OCI-LY7 (cell line): ENCODE data around the gene NRF1.
"Not testable (repeated sequence)": the region's sequence is repeated elsewhere in the genome, so short reads cannot be mapped to it uniquely, and the experiment has no call there.

Experiments used
- CTCF ChIP-seq: fragments of 200-600 bp; sonication (generic); conservative IDR thresholded peaks from 2 replicates; pipeline ENCODE4 v1.5.1; 2014; ENCODE audit warnings: mild to moderate bottlenecking, antibody characterized with exemption, low read length, moderate library complexity, mixed read lengths
- EZH2phosphoT487 ChIP-seq: fragments of 200-600 bp; sonication (generic); IDR thresholded peaks from 2 replicates; pipeline ENCODE4 v1.6.1; 2018; ENCODE audit warnings: low read depth, borderline replicate concordance, mild to moderate bottlenecking, mixed run types, antibody characterized with exemption, low read length, moderate library complexity, mixed read lengths

- not testable (repeated sequence) for TF ChIP-seq EZH2phosphoT487, CTCF
These were observed 182.9 kb downstream of the NRF1 start for GRCh38 chr7:129794461-129794860.
